Neural cell (in vitro differentiated cells): ENCODE measurements around the gene DLG2.

Experiments
- CTCF ChIP-seq: fragments of 450-650 bp; IDR thresholded peaks from 2 replicates; pipeline ENCODE4 v1.5.1; 2014; ENCODE audit warnings: antibody characterized with exemption, mild to moderate bottlenecking, moderate library complexity; ENCODE audit not compliant: poor library complexity, severe bottlenecking
- EP300 ChIP-seq: fragments of 450-650 bp; conservative IDR thresholded peaks from 2 replicates; pipeline ENCODE4 v1.6.1; 2014; ENCODE audit warnings: antibody characterized with exemption, mild to moderate bottlenecking, moderate library complexity; ENCODE audit not compliant: poor library complexity, severe bottlenecking
- EZH2 ChIP-seq: fragments of 200-600, 300-800 bp; shearing (Covaris generic), sonication (generic); IDR thresholded peaks from 2 replicates; pipeline ENCODE4 v1.6.1; 2014; ENCODE audit warnings: antibody characterized with exemption, low read length, borderline replicate concordance, mild to moderate bottlenecking; ENCODE audit not compliant: insufficient read depth, poor library complexity, severe bottlenecking
- MXI1 ChIP-seq: fragments of 450-650 bp; conservative IDR thresholded peaks from 2 replicates; pipeline ENCODE4 v1.6.1; 2014; ENCODE audit warnings: antibody characterized with exemption, mild to moderate bottlenecking; ENCODE audit not compliant: poor library complexity, severe bottlenecking
- POLR2AphosphoS5 ChIP-seq: IDR thresholded peaks from 2 replicates; pipeline ENCODE4 v1.6.1; 2012
- RAD21 ChIP-seq: fragments of 450-650 bp; conservative IDR thresholded peaks from 2 replicates; pipeline ENCODE4 v1.6.1; 2014; ENCODE audit warnings: antibody characterized with exemption, mild to moderate bottlenecking, moderate library complexity
- REST ChIP-seq: IDR thresholded peaks from 2 replicates; pipeline ENCODE4 v1.6.1; 2012; ENCODE audit warnings: borderline replicate concordance

- TF ChIP-seq REST (no peak), RAD21 (no peak), CTCF (no peak), POLR2AphosphoS5 (no peak), MXI1 (no peak), EZH2 (no peak), EP300 (no peak)
Observed at GRCh38 chr11:83629775-83630174, 1997.4 kb downstream of the DLG2 start.
